SK-N-SH treated with all-trans-retinoic acid at 6 μM for 48 hours (cell line): ENCODE results near the gene SYN1.

Experiments used
- ARNTL ChIP-seq: fragments of 450-650 bp; formaldehyde crosslinking; IDR thresholded peaks from 2 replicates; pipeline ENCODE4 v1.5.0; 2020; ENCODE audit warnings: low read depth, mild to moderate bottlenecking, moderate library complexity, borderline replicate concordance
- BACH2 ChIP-seq: fragments of 250-450 bp; sonication (Bioruptor Pico); IDR thresholded peaks from 2 replicates; pipeline ENCODE4 v1.9.0; 2021; ENCODE audit warnings: mild to moderate bottlenecking, borderline replicate concordance
- CSDC2 ChIP-seq: fragments of 250-450 bp; sonication (Bioruptor Pico); IDR thresholded peaks from 2 replicates; pipeline ENCODE4 v1.5.0; 2020; ENCODE audit warnings: mild to moderate bottlenecking, moderate library complexity
- GLIS3 ChIP-seq: fragments of 250-450 bp; sonication (Bioruptor Pico); IDR thresholded peaks from 2 replicates; pipeline ENCODE4 v1.5.0; 2020; ENCODE audit warnings: mild to moderate bottlenecking, moderate library complexity
- OSR1 ChIP-seq: fragments of 250-450 bp; sonication (Bioruptor Pico); IDR thresholded peaks from 2 replicates; pipeline ENCODE4 v1.8.0; 2022; ENCODE audit warnings: moderate library complexity, mild to moderate bottlenecking, inconsistent platforms
- PATZ1 ChIP-seq: fragments of 250-450 bp; sonication (Bioruptor Pico); IDR thresholded peaks from 2 replicates; pipeline ENCODE4 v1.8.0; 2020; ENCODE audit warnings: mild to moderate bottlenecking, moderate library complexity, borderline replicate concordance
- RARB ChIP-seq: fragments of 250-450 bp; sonication (Bioruptor Pico); IDR thresholded peaks from 2 replicates; pipeline ENCODE4 v1.8.0; 2021; ENCODE audit warnings: mild to moderate bottlenecking, moderate library complexity
- SNAI2 ChIP-seq: fragments of 250-450 bp; sonication (Bioruptor Pico); IDR thresholded peaks from 2 replicates; pipeline ENCODE4 v1.5.0; 2020; ENCODE audit warnings: mild to moderate bottlenecking, moderate library complexity
- TCF4 ChIP-seq: fragments of 250-450 bp; sonication (Bioruptor Pico); IDR thresholded peaks from 2 replicates; pipeline ENCODE4 v1.8.0; 2021; ENCODE audit warnings: mild to moderate bottlenecking, moderate library complexity, borderline replicate concordance
- ZC3H10 ChIP-seq: fragments of 250-450 bp; sonication (Bioruptor Pico); IDR thresholded peaks from 2 replicates; pipeline ENCODE4 v1.5.1; 2021; ENCODE audit warnings: mild to moderate bottlenecking, moderate library complexity
- ZFP3 ChIP-seq: fragments of 250-450 bp; sonication (Bioruptor Pico); IDR thresholded peaks from 2 replicates; pipeline ENCODE4 v1.5.0; 2020; ENCODE audit warnings: mild to moderate bottlenecking, moderate library complexity
- ZFP30 ChIP-seq: fragments of 450-650 bp; formaldehyde crosslinking; IDR thresholded peaks from 2 replicates; pipeline ENCODE4 v1.5.0; 2022; ENCODE audit warnings: mild to moderate bottlenecking, moderate library complexity
- ZNF565 ChIP-seq: fragments of 450-650 bp; formaldehyde crosslinking; conservative IDR thresholded peaks from 2 replicates; pipeline ENCODE4 v1.5.0; 2020; ENCODE audit warnings: low read depth, mild to moderate bottlenecking, moderate library complexity
- ZNF8 ChIP-seq: fragments of 450-650 bp; formaldehyde crosslinking; IDR thresholded peaks from 2 replicates; pipeline ENCODE4 v1.5.0; 2020; ENCODE audit warnings: mild to moderate bottlenecking, moderate library complexity

- TF ChIP-seq OSR1 (CRISPR knock-in tag) (no peak), GLIS3 (no peak), ZNF8 (CRISPR knock-in tag) (no peak), PATZ1 (no peak), ZNF565 (CRISPR knock-in tag) (no peak), RARB (CRISPR knock-in tag) (no peak), ZFP30 (no peak), ZFP3 (CRISPR knock-in tag) (no peak), SNAI2 (CRISPR knock-in tag) (no peak), ZC3H10 (CRISPR knock-in tag) (no peak), BACH2 (CRISPR knock-in tag) (no peak), ARNTL (CRISPR knock-in tag) (no peak), TCF4 (CRISPR knock-in tag) (no peak), CSDC2 (CRISPR knock-in tag) (no peak)
Observed at GRCh38 chrX:47577901-47578300, 41.8 kb downstream of the SYN1 start.
